Large intestine (tissue), 3 donors: ENCODE data around the gene DYSF. TPM values are rescaled to one million over a fixed set of nuclear protein-coding genes. Genes with fewer than 3 reads are reported as not detected.

Experiments
- DNase-seq, 2 donors: peaks; one replicate each; pipeline versions ENCODE4 v3.0.0 to v3.0.0-alpha.2; 2013
- H3K27ac ChIP-seq: one replicate; pipeline ENCODE4 v1.5.1; 2013; ENCODE audit warnings: low read length
- H3K27me3 ChIP-seq: 2 replicates; pipeline ENCODE4 v1.6.1; 2013; ENCODE audit warnings: low read length; ENCODE audit not compliant: control insufficient read depth, insufficient read depth
- H3K36me3 ChIP-seq: 2 replicates; pipeline ENCODE4 v1.6.1; 2013; ENCODE audit warnings: low read length; ENCODE audit not compliant: control insufficient read depth, insufficient read depth
- H3K4me1 ChIP-seq: one replicate; pipeline ENCODE4 v1.6.1; 2013; ENCODE audit warnings: low read length; ENCODE audit not compliant: control insufficient read depth, insufficient read depth
- H3K4me3 ChIP-seq: one replicate; pipeline ENCODE4 v1.5.1; 2013; ENCODE audit warnings: low read length
- H3K9me3 ChIP-seq: one replicate; pipeline ENCODE4 v1.6.1; 2013; ENCODE audit warnings: mild to moderate bottlenecking, low read depth, low read length, moderate library complexity; ENCODE audit not compliant: control insufficient read depth
- WGBS: methylation state at CpG from one replicate; pipeline ENCODE4 v1.1.5; 2013; ENCODE audit warnings: low lambda C conversion rate; ENCODE audit not compliant: insufficient coverage; 5-methylcytosine and 5-hydroxymethylcytosine counted together
- polyA plus RNA-seq: library from polyadenylated mRNA; unstranded; fragments of 120-200 nt; gene quantifications from one replicate; pipeline ENCODE4 v1.2.1, GENCODE V29; 2013

DYSF gene
- polyA plus RNA-seq, 1 donor, result 6.3 TPM

- WGBS, result 100% methylated on average over 4 of the region's 10 CpGs
- Histone ChIP-seq H3K36me3 (no peaks in the 10 kb centered on the region), H3K27ac (no peak overlapping the region), H3K27me3 (no peaks in the 10 kb centered on the region), H3K9me3 (no peaks in the 10 kb centered on the region), H3K4me3 (no peak overlapping the region), H3K4me1 (no peaks in the 10 kb centered on the region)
- no peak for DNase-seq
These were observed 74.8 kb downstream of the DYSF start for GRCh38 chr2:71528131-71528591.

DNA sequence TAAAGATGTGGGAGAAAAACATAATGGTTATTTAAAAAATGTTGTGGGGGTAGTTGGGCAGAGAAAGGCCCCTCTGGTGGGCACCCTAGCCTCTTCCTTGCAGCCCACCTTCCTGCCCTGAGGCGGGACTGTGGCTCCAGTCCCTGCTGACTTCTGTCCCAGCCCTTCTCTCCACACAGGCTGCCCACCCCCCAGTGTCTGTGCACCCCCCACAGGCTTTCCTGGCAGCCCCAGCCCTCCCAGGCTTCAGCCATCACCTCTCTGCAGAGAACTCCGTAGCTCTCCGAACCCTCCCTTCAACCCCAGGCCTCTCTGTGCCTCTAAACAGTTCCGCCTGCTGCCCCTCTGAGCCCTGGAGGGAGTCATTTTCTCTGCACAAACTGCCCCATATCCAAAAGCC lies 75.4 kb downstream of the DYSF start:
- WGBS, result no CpG with 5 or more reads among the region's 4 CpGs
- Histone ChIP-seq H3K27ac (no peak overlapping the region), H3K4me1 (no peaks in the 10 kb centered on the region), H3K9me3 (no peaks in the 10 kb centered on the region), H3K36me3 (no peaks in the 10 kb centered on the region), H3K27me3 (no peaks in the 10 kb centered on the region), H3K4me3 (no peak overlapping the region)
- DNase-seq, result no peak

GRCh38 chr2:71530211-71530610 lies 76.8 kb downstream of the DYSF start:
- H3K4me3 ChIP-seq, result no peak overlapping the region
- WGBS, result no CpG with 5 or more reads among the region's 8 CpGs
- no peak for DNase-seq
- no peak overlapping the region for H3K27ac ChIP-seq
- no peaks in the 10 kb centered on the region for H3K4me1 ChIP-seq
- no peaks in the 10 kb centered on the region for H3K9me3 ChIP-seq
- H3K27me3 ChIP-seq, result no peaks in the 10 kb centered on the region
- no peaks in the 10 kb centered on the region for H3K36me3 ChIP-seq

DNA sequence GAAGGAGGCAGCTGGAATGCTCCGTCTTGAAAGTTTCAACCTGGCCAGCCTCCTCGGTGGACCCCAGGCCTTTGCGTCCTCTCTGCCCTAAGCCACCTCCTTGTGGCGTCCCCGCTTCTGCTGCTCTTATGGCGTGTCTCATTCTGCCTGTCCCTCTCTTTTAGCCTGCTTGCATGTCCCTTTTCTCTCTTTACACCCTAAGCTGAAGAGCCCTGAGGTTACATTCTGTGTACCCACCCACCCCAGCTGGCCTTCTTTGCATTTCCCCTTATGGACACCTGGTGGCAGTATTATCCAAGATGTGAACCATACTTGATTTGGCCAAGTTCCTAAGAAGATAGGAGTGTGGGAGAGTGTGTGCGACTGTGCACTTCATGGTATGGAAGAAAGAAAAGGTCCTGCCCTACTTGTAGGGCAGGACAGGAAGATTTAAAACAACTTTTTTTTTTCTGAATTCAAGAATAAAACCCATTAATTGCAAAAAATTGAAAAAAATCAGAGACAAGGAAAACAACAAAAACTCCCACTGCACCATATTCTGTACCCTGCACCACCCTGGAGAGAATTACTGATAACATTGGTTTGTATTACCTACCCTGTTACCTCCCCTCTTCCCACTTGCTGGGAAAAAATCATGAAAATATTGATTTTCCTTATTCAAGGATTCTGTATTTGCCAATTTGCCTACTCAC lies 77.4 kb downstream of the DYSF start:
- Histone ChIP-seq H3K9me3 (no peaks in the 10 kb centered on the region), H3K4me1 (no peaks in the 10 kb centered on the region), H3K27ac (no peak overlapping the region), H3K4me3 (no peak overlapping the region), H3K27me3 (no peaks in the 10 kb centered on the region), H3K36me3 (no peaks in the 10 kb centered on the region)
- peak in 1 of 2 donors; percentile 16 for DNase-seq
- WGBS, result no CpG with 5 or more reads among the region's 7 CpGs

- Histone ChIP-seq H3K4me3 (no peak overlapping the region), H3K36me3 (no peaks in the 10 kb centered on the region), H3K9me3 (no peaks in the 10 kb centered on the region), H3K27me3 (no peaks in the 10 kb centered on the region), H3K4me1 (no peaks in the 10 kb centered on the region), H3K27ac (no peak overlapping the region)
- 93% methylated on average over 5 of the region's 9 CpGs for WGBS
- no peak for DNase-seq
These were observed 78.2 kb downstream of the DYSF start for GRCh38 chr2:71531522-71532047.

- Histone ChIP-seq H3K27me3 (no peaks in the 10 kb centered on the region), H3K4me3 (no peak overlapping the region), H3K27ac (no peak overlapping the region), H3K9me3 (no peaks in the 10 kb centered on the region), H3K36me3 (no peaks in the 10 kb centered on the region), H3K4me1 (no peaks in the 10 kb centered on the region)
- no CpG with 5 or more reads among the region's 2 CpGs for WGBS
- DNase-seq, result no peak
These were observed 79.0 kb downstream of the DYSF start for GRCh38 chr2:71532327-71532726.

- no CpG with 5 or more reads among the region's 1 CpG for WGBS
These were observed 80.8 kb downstream of the DYSF start for GRCh38 chr2:71534201-71534600.

GRCh38 chr2:71534826-71535225 lies 81.5 kb downstream of the DYSF start:
- no peak for DNase-seq
- H3K4me3 ChIP-seq, result no peak overlapping the region
- no peaks in the 10 kb centered on the region for H3K36me3 ChIP-seq
- no CpG with 5 or more reads among the region's 4 CpGs for WGBS
- no peaks in the 10 kb centered on the region for H3K9me3 ChIP-seq
- no peaks in the 10 kb centered on the region for H3K27me3 ChIP-seq
- no peaks in the 10 kb centered on the region for H3K4me1 ChIP-seq
- no peak overlapping the region for H3K27ac ChIP-seq

More at GRCh38 chr2:71534201-71534600, 80.8 kb downstream of the DYSF start:
- DNase-seq, result no peak
- no peaks in the 10 kb centered on the region for H3K36me3 ChIP-seq
- H3K27ac ChIP-seq, result no peak overlapping the region
- H3K4me3 ChIP-seq, result no peak overlapping the region
- H3K4me1 ChIP-seq, result no peaks in the 10 kb centered on the region
- no peaks in the 10 kb centered on the region for H3K9me3 ChIP-seq
- H3K27me3 ChIP-seq, result no peaks in the 10 kb centered on the region

DNA sequence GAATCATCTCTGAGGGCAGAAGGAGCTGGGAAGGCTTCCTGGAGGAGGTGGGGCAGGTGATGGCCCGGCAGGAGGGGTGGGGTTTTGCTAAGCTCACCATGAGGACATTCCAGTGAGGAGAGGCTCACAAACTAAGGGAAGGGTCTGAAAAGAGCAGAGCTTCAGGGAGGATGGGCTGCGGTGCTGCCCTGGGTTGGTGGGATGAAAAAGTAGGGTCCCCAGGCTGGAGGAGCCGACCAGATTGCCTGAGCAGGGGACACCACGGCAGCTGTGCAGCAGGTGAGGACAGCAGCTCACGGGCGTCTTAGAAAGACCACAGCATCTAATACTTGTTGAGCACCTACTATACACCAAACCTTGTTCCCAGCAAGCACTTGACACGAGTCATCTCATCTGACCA lies 82.2 kb downstream of the DYSF start:
- H3K36me3 ChIP-seq, result no peaks in the 10 kb centered on the region
- no CpG with 5 or more reads among the region's 7 CpGs for WGBS
- no peaks in the 10 kb centered on the region for H3K27me3 ChIP-seq
- no peaks in the 10 kb centered on the region for H3K9me3 ChIP-seq
- DNase-seq, result no peak
- H3K4me1 ChIP-seq, result no peaks in the 10 kb centered on the region
- H3K27ac ChIP-seq, result no peak overlapping the region
- no peak overlapping the region for H3K4me3 ChIP-seq

DNA sequence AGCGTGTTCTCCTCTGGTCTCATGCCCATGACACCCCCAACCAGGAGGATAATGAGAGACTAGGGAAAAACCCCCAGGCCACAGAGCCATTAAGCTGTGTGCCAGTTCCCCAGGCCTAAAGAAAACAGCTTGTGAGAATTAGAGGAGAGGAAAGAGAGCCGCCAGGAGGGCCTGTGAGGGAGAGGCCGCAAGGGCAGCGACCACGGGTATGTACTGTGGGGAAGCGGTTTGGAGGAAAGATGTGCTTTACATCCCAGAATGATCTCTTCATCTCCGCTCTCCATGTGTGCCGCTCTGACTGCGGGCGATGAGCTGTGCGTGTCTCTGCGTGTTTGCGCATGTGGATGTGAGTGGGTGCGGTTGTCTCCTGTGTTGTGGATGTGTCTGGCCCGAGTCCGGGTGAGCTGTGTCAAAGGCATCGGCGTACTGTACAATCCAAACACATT lies 82.9 kb downstream of the DYSF start:
- Histone ChIP-seq H3K27ac (no peak overlapping the region), H3K9me3 (no peaks in the 10 kb centered on the region), H3K27me3 (no peaks in the 10 kb centered on the region), H3K36me3 (no peaks in the 10 kb centered on the region), H3K4me1 (no peaks in the 10 kb centered on the region), H3K4me3 (no peak overlapping the region)
- 80% methylated on average over 1 of the region's 18 CpGs for WGBS
- no peak for DNase-seq

GRCh38 chr2:71538241-71538640 lies 84.9 kb downstream of the DYSF start:
- Histone ChIP-seq H3K36me3 (no peaks in the 10 kb centered on the region), H3K9me3 (peaks cover 4% of the 10 kb centered on the region), H3K27me3 (no peaks in the 10 kb centered on the region), H3K4me1 (no peaks in the 10 kb centered on the region), H3K27ac (no peak overlapping the region), H3K4me3 (no peak overlapping the region)
- no CpG with 5 or more reads among the region's 3 CpGs for WGBS
- no peak for DNase-seq
